Neural progenitor cell (in vitro differentiated cells): ENCODE measurements around the gene CFAP299. TPM values are rescaled to one million over a fixed set of nuclear protein-coding genes. Genes with fewer than 3 reads are reported as not detected.

ENCODE experiments used
- DNase-seq: peaks from one replicate; pipeline ENCODE4 v3.0.0-alpha.2; 2016; ENCODE audit warnings: low spot score
- H2AFZ ChIP-seq: fragments of 200-600 bp; sonication (generic); replicated peaks from 2 replicates; pipeline ENCODE4 v1.6.1; 2016; ENCODE audit warnings: antibody characterized with exemption
- H3F3A ChIP-seq: fragments of 200-600 bp; sonication (generic); 2 replicates; pipeline ENCODE4 v1.6.1; 2016; ENCODE audit warnings: antibody characterized with exemption, low read depth
- H3K27ac ChIP-seq: fragments of 200-600 bp; sonication (generic); 2 replicates; pipeline ENCODE4 v1.5.1; 2016; ENCODE audit warnings: mild to moderate bottlenecking
- H3K27me3 ChIP-seq: fragments of 200-600 bp; sonication (generic); 2 replicates; pipeline ENCODE4 v1.6.1; 2016; ENCODE audit warnings: mild to moderate bottlenecking, moderate library complexity
- H3K36me3 ChIP-seq: fragments of 200-600 bp; sonication (generic); 2 replicates; pipeline ENCODE4 v1.5.1; 2016
- H3K4me1 ChIP-seq: fragments of 200-600 bp; sonication (generic); 2 replicates; pipeline ENCODE4 v1.6.1; 2016; ENCODE audit warnings: mixed run types
- H3K4me2 ChIP-seq: fragments of 200-600 bp; sonication (generic); 2 replicates; pipeline ENCODE4 v1.6.1; 2016
- H3K4me3 ChIP-seq: fragments of 200-600 bp; sonication (generic); 2 replicates; pipeline ENCODE4 v1.5.1; 2016
- H3K79me2 ChIP-seq: fragments of 200-600 bp; sonication (generic); 2 replicates; pipeline ENCODE4 v1.6.1; 2016; ENCODE audit warnings: low read depth
- H3K9ac ChIP-seq: fragments of 200-600 bp; sonication (generic); 2 replicates; pipeline ENCODE4 v1.6.1; 2016
- H3K9me3 ChIP-seq: fragments of 200-600 bp; sonication (generic); 2 replicates; pipeline ENCODE4 v1.5.1; 2016; ENCODE audit warnings: low read depth
- H4K20me1 ChIP-seq: fragments of 200-600 bp; sonication (generic); 2 replicates; pipeline ENCODE4 v1.6.1; 2016; ENCODE audit warnings: low read depth
- H3K27ac Mint-ChIP-seq: 3 replicates; pipeline ENCODE4 v1.8.0; 2021; ENCODE audit warnings: mixed read lengths
- H3K27me3 Mint-ChIP-seq: 2 replicates; pipeline ENCODE4 v1.8.0; 2022; ENCODE audit warnings: low read depth, mild to moderate bottlenecking, inconsistent platforms, moderate library complexity, mixed read lengths; ENCODE audit not compliant: insufficient read depth
- H3K36me3 Mint-ChIP-seq: 3 replicates; pipeline ENCODE4 v1.8.0; 2021; ENCODE audit warnings: mixed read lengths
- H3K4me1 Mint-ChIP-seq: 3 replicates; pipeline ENCODE4 v1.8.0; 2021; ENCODE audit warnings: mixed read lengths
- H3K4me3 Mint-ChIP-seq: 3 replicates; pipeline ENCODE4 v1.8.0; 2021; ENCODE audit warnings: mild to moderate bottlenecking, moderate library complexity, mixed read lengths
- H3K9me3 Mint-ChIP-seq: 3 replicates; pipeline ENCODE4 v1.8.0; 2020; ENCODE audit warnings: mixed read lengths
- EZH2 ChIP-seq: fragments of 200-600 bp; sonication (generic); IDR thresholded peaks from 2 replicates; pipeline ENCODE4 v1.6.1; 2017; ENCODE audit warnings: antibody characterized with exemption, mild to moderate bottlenecking, moderate library complexity
- EZH2phosphoT487 ChIP-seq: fragments of 200-600 bp; sonication (generic); IDR thresholded peaks from 2 replicates; pipeline ENCODE4 v1.6.1; 2017; ENCODE audit warnings: antibody characterized with exemption
- total RNA-seq: library from RNA; depleted of rRNA; stranded (reverse); fragments of >200 nt; gene quantifications from 2 replicates; pipeline ENCODE4 v1.2.3, GENCODE V29; 2015; ENCODE audit warnings: low replicate concordance
- TF ChIP-seq, protein P1 (sequence below): fragments of 200-600 bp; sonication (generic); IDR thresholded peaks from 2 replicates; pipeline ENCODE4 v1.5.1; 2017; ENCODE audit warnings: antibody characterized with exemption, mild to moderate bottlenecking

The CFAP299 gene
- total RNA-seq, 1 donor from 2014 or later, result not detected

DNA sequence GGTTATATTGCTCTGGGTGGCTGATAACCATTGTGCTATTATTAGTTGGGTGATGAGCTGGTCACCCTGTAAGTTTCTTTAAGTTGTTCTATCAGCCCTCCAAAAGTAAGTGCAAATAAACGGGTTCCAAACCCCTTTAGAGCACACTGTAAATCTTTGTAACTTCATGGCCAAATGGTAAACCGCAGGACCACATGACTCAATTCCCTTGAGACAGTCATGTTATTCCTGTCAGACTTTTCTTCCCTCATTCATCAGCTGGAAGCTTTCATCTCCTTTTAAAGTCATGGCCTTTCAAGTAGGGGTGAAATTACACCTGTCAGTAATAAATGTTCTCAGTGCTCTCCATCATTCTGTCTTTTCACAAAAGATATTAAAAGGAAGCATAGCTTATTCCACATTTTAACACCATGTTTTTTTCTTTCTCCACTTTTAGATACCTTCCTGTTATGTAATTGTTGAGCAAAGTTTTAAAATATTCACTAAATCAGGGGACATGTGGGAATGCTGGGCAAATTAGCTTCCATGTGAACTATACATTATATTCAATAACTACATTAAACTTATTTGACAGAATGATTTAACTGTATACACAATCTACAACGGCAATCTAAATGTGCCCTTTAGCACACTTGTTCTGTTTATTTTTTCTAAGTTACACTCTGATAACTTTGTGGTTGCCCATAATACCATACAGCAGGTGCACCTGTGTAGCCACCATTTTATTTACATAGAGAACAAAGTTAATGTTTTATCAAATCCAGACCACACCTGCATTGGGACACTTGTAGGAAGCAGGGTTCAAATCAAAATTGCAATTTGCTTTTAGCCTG is 275.5 kb downstream of the CFAP299 start:
- H3K27me3 Mint-ChIP-seq, result no peaks in the 10 kb centered on the region
- no peak overlapping the region for H3K27ac ChIP-seq
- H2AFZ ChIP-seq, result no peak overlapping the region
- no peak overlapping the region for H3K9ac ChIP-seq
- no peaks in the 10 kb centered on the region for H4K20me1 ChIP-seq
- no peaks in the 10 kb centered on the region for H3K4me1 ChIP-seq
- H3K9me3 Mint-ChIP-seq, result no peaks in the 10 kb centered on the region
- no peaks in the 10 kb centered on the region for H3K9me3 ChIP-seq
- H3K79me2 ChIP-seq, result no peaks in the 10 kb centered on the region
- H3K4me3 Mint-ChIP-seq, result no peak overlapping the region
- no peak overlapping the region for H3K4me2 ChIP-seq
- no peak for DNase-seq
- TF ChIP-seq, protein P1, sequence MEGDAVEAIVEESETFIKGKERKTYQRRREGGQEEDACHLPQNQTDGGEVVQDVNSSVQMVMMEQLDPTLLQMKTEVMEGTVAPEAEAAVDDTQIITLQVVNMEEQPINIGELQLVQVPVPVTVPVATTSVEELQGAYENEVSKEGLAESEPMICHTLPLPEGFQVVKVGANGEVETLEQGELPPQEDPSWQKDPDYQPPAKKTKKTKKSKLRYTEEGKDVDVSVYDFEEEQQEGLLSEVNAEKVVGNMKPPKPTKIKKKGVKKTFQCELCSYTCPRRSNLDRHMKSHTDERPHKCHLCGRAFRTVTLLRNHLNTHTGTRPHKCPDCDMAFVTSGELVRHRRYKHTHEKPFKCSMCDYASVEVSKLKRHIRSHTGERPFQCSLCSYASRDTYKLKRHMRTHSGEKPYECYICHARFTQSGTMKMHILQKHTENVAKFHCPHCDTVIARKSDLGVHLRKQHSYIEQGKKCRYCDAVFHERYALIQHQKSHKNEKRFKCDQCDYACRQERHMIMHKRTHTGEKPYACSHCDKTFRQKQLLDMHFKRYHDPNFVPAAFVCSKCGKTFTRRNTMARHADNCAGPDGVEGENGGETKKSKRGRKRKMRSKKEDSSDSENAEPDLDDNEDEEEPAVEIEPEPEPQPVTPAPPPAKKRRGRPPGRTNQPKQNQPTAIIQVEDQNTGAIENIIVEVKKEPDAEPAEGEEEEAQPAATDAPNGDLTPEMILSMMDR, result no peak
- TF ChIP-seq EZH2phosphoT487 (no peak), EZH2 (no peak)
- H3K36me3 ChIP-seq, result no peaks in the 10 kb centered on the region
- no peak overlapping the region for H3K27ac Mint-ChIP-seq
- H3K36me3 Mint-ChIP-seq, result no peaks in the 10 kb centered on the region
- no peaks in the 10 kb centered on the region for H3K4me1 Mint-ChIP-seq
- H3K4me3 ChIP-seq, result no peak overlapping the region
- no peaks in the 10 kb centered on the region for H3F3A ChIP-seq
- H3K27me3 ChIP-seq, result no peaks in the 10 kb centered on the region

DNA sequence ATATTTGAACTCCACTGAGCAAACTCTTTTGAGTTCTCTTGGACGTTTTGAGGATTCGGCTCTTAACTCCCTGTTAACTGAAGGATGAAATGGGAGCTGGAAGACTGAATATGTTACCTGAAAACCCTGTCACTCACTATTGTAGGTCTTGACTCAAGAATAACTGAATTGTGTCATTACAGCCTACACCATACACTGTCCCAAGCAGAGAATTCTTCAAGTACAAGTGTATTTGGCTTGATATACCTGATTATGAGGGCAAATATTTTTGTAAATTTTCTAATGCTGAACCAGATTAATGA is 276.1 kb downstream of the CFAP299 start:
- Histone ChIP-seq H3K27ac (no peak overlapping the region), H3K4me3 (no peak overlapping the region), H4K20me1 (no peaks in the 10 kb centered on the region), H3K4me2 (no peak overlapping the region), H3K27me3 (no peaks in the 10 kb centered on the region), H3F3A (no peaks in the 10 kb centered on the region), H3K4me1 (no peaks in the 10 kb centered on the region), H3K36me3 (no peaks in the 10 kb centered on the region), H3K79me2 (no peaks in the 10 kb centered on the region), H3K9ac (no peak overlapping the region), H3K9me3 (no peaks in the 10 kb centered on the region), H2AFZ (no peak overlapping the region)
- Mint-ChIP-seq H3K27ac (no peak overlapping the region), H3K36me3 (no peaks in the 10 kb centered on the region), H3K4me3 (no peak overlapping the region), H3K9me3 (no peaks in the 10 kb centered on the region), H3K4me1 (no peaks in the 10 kb centered on the region), H3K27me3 (no peaks in the 10 kb centered on the region)
- TF ChIP-seq EZH2phosphoT487, result no peak
- TF ChIP-seq, protein P1, result no peak
- TF ChIP-seq EZH2, result no peak
- DNase-seq, result no peak

DNA sequence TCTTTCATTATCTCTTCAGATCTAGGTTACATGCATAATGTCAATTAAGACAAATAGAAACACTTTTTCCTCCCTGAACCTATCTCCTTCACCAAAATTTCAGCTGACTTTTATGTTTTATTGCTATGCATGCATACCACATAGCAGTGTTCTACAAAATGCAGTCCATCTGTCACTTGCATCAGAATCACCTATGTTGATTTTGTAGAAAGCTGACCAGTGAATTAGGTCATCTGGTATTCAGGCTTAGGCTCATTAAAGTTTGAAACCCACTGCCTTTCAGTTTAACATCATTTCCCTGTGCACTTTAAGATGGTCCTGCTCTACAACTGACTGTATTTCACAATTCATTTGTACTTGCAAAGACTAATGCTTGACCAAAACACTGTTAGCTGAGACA is 277.9 kb downstream of the CFAP299 start:
- Histone ChIP-seq H3K9ac (no peak overlapping the region), H3K4me3 (no peak overlapping the region), H3K4me2 (no peak overlapping the region), H3K27ac (no peak overlapping the region), H3K36me3 (no peaks in the 10 kb centered on the region), H3K27me3 (no peaks in the 10 kb centered on the region), H3K79me2 (no peaks in the 10 kb centered on the region), H3K9me3 (no peaks in the 10 kb centered on the region), H2AFZ (no peak overlapping the region), H4K20me1 (no peaks in the 10 kb centered on the region), H3F3A (no peaks in the 10 kb centered on the region), H3K4me1 (no peaks in the 10 kb centered on the region)
- no peak for DNase-seq
- TF ChIP-seq EZH2, result no peak
- TF ChIP-seq EZH2phosphoT487, result no peak
- H3K27ac Mint-ChIP-seq, result no peak overlapping the region
- H3K9me3 Mint-ChIP-seq, result no peaks in the 10 kb centered on the region
- no peak overlapping the region for H3K4me3 Mint-ChIP-seq
- H3K27me3 Mint-ChIP-seq, result no peaks in the 10 kb centered on the region
- no peaks in the 10 kb centered on the region for H3K36me3 Mint-ChIP-seq
- no peaks in the 10 kb centered on the region for H3K4me1 Mint-ChIP-seq

DNA sequence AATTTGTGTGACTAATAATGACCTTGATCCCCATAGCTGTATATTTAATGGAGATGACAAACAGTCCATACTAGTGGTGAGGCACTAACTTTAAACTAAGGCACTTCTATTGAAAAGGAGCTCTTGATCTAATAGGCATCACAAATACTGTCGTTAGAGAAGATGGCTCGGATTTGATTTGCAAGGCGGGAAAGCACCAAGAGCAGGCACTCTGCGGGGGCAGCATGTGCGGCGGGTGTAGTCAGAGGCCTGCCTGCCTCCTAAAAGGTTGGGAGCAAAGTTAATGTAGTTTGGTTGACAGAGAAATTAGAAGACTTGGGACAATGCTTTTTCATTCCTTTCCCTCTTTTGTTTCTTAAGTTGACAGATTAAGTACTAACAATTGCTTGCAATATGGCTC is 278.8 kb downstream of the CFAP299 start:
- Histone ChIP-seq H3K9ac (no peak overlapping the region), H4K20me1 (no peaks in the 10 kb centered on the region), H3K4me1 (no peaks in the 10 kb centered on the region), H3K27ac (no peak overlapping the region), H3K4me3 (no peak overlapping the region), H3F3A (no peaks in the 10 kb centered on the region), H3K79me2 (no peaks in the 10 kb centered on the region), H2AFZ (no peak overlapping the region), H3K27me3 (no peaks in the 10 kb centered on the region), H3K9me3 (no peaks in the 10 kb centered on the region), H3K4me2 (no peak overlapping the region), H3K36me3 (no peaks in the 10 kb centered on the region)
- TF ChIP-seq EZH2phosphoT487 (no peak), EZH2 (no peak)
- TF ChIP-seq, protein P1, result no peak
- Mint-ChIP-seq H3K4me1 (no peaks in the 10 kb centered on the region), H3K36me3 (no peaks in the 10 kb centered on the region), H3K27me3 (no peaks in the 10 kb centered on the region), H3K9me3 (no peaks in the 10 kb centered on the region), H3K4me3 (no peak overlapping the region), H3K27ac (no peak overlapping the region)
- DNase-seq, result no peak
